Nasal cavity respiratory epithelium epithelial cell of viscerocranial mucosa (primary cell): ENCODE results near the gene PCSK9. TPM values are rescaled to one million over a fixed set of nuclear protein-coding genes. Genes with fewer than 3 reads are reported as not detected.

Experiments used
- total RNA-seq: library from RNA; depleted of rRNA; stranded (reverse); fragments of >200 nt; gene quantifications from 2 replicates; pipeline ENCODE4 v1.2.3, GENCODE V29; 2014

PCSK9 gene
- 11.7 and 37.3 TPM in 2 replicates for total RNA-seq

DNA sequence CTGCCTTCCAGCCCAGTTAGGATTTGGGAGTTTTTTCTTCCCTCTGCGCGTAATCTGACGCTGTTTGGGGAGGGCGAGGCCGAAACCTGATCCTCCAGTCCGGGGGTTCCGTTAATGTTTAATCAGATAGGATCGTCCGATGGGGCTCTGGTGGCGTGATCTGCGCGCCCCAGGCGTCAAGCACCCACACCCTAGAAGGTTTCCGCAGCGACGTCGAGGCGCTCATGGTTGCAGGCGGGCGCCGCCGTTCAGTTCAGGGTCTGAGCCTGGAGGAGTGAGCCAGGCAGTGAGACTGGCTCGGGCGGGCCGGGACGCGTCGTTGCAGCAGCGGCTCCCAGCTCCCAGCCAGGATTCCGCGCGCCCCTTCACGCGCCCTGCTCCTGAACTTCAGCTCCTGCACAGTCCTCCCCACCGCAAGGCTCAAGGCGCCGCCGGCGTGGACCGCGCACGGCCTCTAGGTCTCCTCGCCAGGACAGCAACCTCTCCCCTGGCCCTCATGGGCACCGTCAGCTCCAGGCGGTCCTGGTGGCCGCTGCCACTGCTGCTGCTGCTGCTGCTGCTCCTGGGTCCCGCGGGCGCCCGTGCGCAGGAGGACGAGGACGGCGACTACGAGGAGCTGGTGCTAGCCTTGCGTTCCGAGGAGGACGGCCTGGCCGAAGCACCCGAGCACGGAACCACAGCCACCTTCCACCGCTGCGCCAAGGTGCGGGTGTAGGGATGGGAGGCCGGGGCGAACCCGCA lies at the start of gene PCSK9:
Gene PCSK9 (plus strand): TSS at position 207 of the 741 bp plus-strand sequence. CDS start 290 bp downstream, at position 497.

DNA sequence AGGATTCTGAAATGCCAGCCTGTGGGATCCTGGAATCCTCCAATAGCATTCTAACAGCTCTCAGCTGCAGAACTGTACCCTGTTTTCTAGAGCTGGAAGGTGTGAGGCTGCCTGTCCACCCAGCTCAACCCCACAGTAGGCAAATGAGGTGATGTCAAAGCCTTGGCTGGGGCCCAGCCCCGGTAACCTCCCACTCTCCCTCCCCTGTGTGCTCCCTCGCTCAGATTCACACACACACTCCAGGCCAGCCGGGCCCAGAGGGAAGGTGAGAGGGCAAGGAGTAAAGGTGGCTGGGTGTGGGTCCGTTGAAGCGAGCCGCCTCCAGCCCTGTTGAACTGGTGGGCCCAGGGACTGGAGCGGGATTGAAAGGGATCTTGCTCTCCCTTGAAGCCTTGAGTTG lies 40.7 kb upstream of the PCSK9 start, which contains the start of gene BSND:
Gene BSND (plus strand): TSS at position 257 of the 400 bp plus-strand sequence. CDS start 254 bp downstream, outside the sequence.

Other genes starting within 250 kb of the PCSK9 start
- gene TTC22, start 238.2 kb upstream of the PCSK9 start, total RNA-seq: 6.8 and 27.6 TPM in 2 replicates
- 116 and 550 TPM in 2 replicates for gene DHCR24, start 152.4 kb upstream of the PCSK9 start, total RNA-seq
- 0.68 and 4.0 TPM in 2 replicates for gene TMEM61, start 58.9 kb upstream of the PCSK9 start, total RNA-seq
- under 0.01 TPM in 2 replicates for gene BSND, start 40.6 kb upstream of the PCSK9 start, total RNA-seq
- gene USP24, start 175.8 kb downstream of the PCSK9 start, total RNA-seq: 59.7 and 67.3 TPM in 2 replicates